Karpas-422 (cell line): ENCODE data around the gene FAM47E. TPM values are rescaled to one million over a fixed set of nuclear protein-coding genes. Genes with fewer than 3 reads are reported as not detected.
"Not testable (repeated sequence)": the region's sequence is repeated elsewhere in the genome, so short reads cannot be mapped to it uniquely, and the experiment has no call there.

ENCODE experiments used
- DNase-seq: peaks from one replicate; pipeline ENCODE4 v3.0.0-alpha.2; 2015
- H2AFZ ChIP-seq: fragments of 200-600 bp; sonication (generic); 2 replicates; pipeline ENCODE4 v1.6.1; 2014; ENCODE audit warnings: antibody characterized with exemption, low read length, mixed read lengths
- H3K27ac ChIP-seq: fragments of 200-600 bp; sonication (generic); 2 replicates; pipeline ENCODE4 v1.5.1; 2014; ENCODE audit warnings: mild to moderate bottlenecking, low read length, moderate library complexity
- H3K27me3 ChIP-seq: fragments of 200-600 bp; sonication (generic); 2 replicates; pipeline ENCODE4 v1.6.1; 2014; ENCODE audit warnings: low read length, mixed read lengths
- H3K36me3 ChIP-seq: fragments of 200-600 bp; sonication (generic); 2 replicates; pipeline ENCODE4 v1.6.1; 2014; ENCODE audit warnings: low read length, mixed read lengths; ENCODE audit not compliant: insufficient read depth
- H3K4me1 ChIP-seq: fragments of 200-600 bp; sonication (generic); 2 replicates; pipeline ENCODE4 v1.6.1; 2014; ENCODE audit warnings: mild to moderate bottlenecking, low read length, mixed read lengths
- H3K4me2 ChIP-seq: fragments of 200-600 bp; sonication (generic); 2 replicates; pipeline ENCODE4 v1.6.1; 2014; ENCODE audit warnings: low read length, low read depth, mild to moderate bottlenecking; ENCODE audit not compliant: poor library complexity, severe bottlenecking
- H3K4me3 ChIP-seq: fragments of 200-600 bp; sonication (generic); 2 replicates; pipeline ENCODE4 v1.5.1; 2014; ENCODE audit warnings: mild to moderate bottlenecking, antibody characterized with exemption, low read length, mixed read lengths
- H3K79me2 ChIP-seq: fragments of 200-600 bp; sonication (generic); 2 replicates; pipeline ENCODE4 v1.6.1; 2014; ENCODE audit warnings: mild to moderate bottlenecking, low read length, mixed read lengths
- H3K9ac ChIP-seq: fragments of 200-600 bp; sonication (generic); 2 replicates; pipeline ENCODE4 v1.6.0; 2014; ENCODE audit warnings: low read length
- H3K9me2 ChIP-seq: fragments of 200-600 bp; sonication (generic), shearing (Covaris generic); replicated peaks from 2 replicates; pipeline ENCODE4 v1.6.0; 2014; ENCODE audit warnings: mild to moderate bottlenecking, low read length, moderate library complexity; ENCODE audit not compliant: insufficient read depth
- H3K9me3 ChIP-seq: fragments of 300-700, 200-600 bp; sonication (generic); 2 replicates; pipeline ENCODE4 v1.6.1; 2014; ENCODE audit warnings: low read length, mixed read lengths
- H4K20me1 ChIP-seq: fragments of 200-600 bp; sonication (generic); 2 replicates; pipeline ENCODE4 v1.6.1; 2014; ENCODE audit warnings: mild to moderate bottlenecking, antibody characterized with exemption, low read length, low read depth; ENCODE audit not compliant: insufficient read depth
- total RNA-seq: library from RNA; depleted of rRNA; stranded (reverse); fragments of >200 nt; shearing (Covaris generic); gene quantifications from 2 replicates; pipeline ENCODE4 v1.2.3, GENCODE V29; 2014; ENCODE audit warnings: low replicate concordance

The FAM47E gene
- total RNA-seq, 1 experiment from 2014 or later, result not detected

DNA sequence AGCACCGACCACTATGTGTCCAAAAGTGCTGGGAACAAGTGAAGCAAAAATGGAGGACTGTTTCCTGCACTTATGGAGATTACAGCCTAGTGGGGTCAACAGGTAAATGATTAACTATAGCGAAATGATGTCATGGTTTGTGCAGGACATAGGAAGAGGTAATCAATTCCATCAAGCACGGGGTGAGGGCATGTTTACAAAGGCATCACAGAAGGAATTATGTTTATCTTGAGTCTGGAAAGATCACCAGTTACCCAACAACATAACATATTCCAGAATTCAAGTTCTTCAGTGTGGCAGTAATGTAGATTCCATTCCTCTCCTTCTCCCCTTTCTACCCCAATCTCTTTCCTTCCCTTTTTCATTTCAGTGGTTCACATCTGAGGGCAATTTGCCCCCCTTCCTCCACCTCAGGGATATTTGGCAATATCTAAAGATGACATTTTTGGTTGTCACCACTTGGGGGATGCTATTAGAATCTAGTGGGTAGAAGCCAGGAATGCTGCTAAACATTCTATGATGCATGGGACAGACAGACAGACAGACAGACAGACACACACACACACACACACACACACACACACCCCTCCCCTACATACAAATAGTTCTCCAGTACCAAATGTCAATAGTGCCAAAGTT lies 24.1 kb downstream of the FAM47E start:
- no peak overlapping the region for H3K4me2 ChIP-seq

DNA sequence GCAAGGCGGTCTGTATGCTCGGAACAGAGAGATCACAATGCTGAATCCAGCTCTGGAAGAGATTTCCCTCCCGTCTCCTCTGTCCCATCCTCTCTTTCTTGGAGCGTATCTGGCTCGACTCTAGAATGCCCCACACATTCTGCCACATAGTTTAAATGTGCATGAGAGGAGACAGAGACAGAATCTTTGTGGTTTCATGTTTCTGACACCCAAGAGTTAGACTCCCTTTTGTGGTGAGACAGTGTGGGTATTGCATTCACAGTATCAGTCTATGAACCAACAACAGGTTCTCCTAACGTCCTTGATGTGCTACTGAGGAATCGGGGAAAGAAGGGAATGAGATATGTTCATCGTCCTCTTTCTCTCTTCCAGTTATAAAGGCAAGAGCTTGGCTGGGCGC lies 25.3 kb downstream of the FAM47E start:
- DNase-seq, result no peak
- H2AFZ ChIP-seq, result no peak overlapping the region
- H4K20me1 ChIP-seq, result no peaks in the 10 kb centered on the region
- no peak overlapping the region for H3K4me2 ChIP-seq
- H3K9me3 ChIP-seq, result no peaks in the 10 kb centered on the region
- H3K36me3 ChIP-seq, result no peaks in the 10 kb centered on the region
- no peak overlapping the region for H3K9ac ChIP-seq
- no peak overlapping the region for H3K4me3 ChIP-seq
- H3K27ac ChIP-seq, result no peak overlapping the region
- H3K79me2 ChIP-seq, result no peaks in the 10 kb centered on the region
- no peaks in the 10 kb centered on the region for H3K4me1 ChIP-seq
- no peaks in the 10 kb centered on the region for H3K9me2 ChIP-seq
- no peaks in the 10 kb centered on the region for H3K27me3 ChIP-seq

More for the DNA sequence above, 24.1 kb downstream of the FAM47E start:
- Histone ChIP-seq H2AFZ (no peak overlapping the region), H3K4me1 (no peaks in the 10 kb centered on the region), H4K20me1 (no peaks in the 10 kb centered on the region), H3K9me2 (no peaks in the 10 kb centered on the region), H3K27me3 (no peaks in the 10 kb centered on the region), H3K9ac (no peak overlapping the region), H3K27ac (no peak overlapping the region), H3K36me3 (no peaks in the 10 kb centered on the region), H3K4me3 (no peak overlapping the region), H3K9me3 (no peaks in the 10 kb centered on the region), H3K79me2 (no peaks in the 10 kb centered on the region)
- DNase-seq, result no peak

DNA sequence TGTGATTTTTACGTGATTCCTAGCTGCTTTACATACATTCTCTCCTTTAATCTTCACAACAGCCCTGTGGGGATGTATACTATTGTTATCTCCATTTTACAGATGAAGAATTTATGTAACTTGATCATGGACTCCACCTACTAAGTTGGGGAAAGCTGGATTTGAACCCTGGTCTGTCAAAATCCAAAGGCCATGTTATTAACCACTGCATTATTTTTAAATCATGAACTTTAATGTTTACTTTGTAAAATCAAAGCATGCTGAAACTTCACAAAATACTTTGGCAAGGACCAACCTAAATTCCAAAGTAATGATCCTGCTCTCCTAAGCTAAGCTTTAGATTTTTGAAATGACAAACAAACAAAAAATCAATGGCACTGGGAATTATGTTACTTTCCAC lies 26.1 kb downstream of the FAM47E start:
- DNase-seq, result no peak
- Histone ChIP-seq H4K20me1 (no peaks in the 10 kb centered on the region), H3K4me3 (no peak overlapping the region), H3K9me3 (no peaks in the 10 kb centered on the region), H3K79me2 (no peaks in the 10 kb centered on the region), H3K9ac (no peak overlapping the region), H3K4me2 (no peak overlapping the region), H3K27ac (no peak overlapping the region), H3K27me3 (no peaks in the 10 kb centered on the region), H3K36me3 (no peaks in the 10 kb centered on the region), H2AFZ (no peak overlapping the region), H3K9me2 (no peaks in the 10 kb centered on the region), H3K4me1 (no peaks in the 10 kb centered on the region)

DNA sequence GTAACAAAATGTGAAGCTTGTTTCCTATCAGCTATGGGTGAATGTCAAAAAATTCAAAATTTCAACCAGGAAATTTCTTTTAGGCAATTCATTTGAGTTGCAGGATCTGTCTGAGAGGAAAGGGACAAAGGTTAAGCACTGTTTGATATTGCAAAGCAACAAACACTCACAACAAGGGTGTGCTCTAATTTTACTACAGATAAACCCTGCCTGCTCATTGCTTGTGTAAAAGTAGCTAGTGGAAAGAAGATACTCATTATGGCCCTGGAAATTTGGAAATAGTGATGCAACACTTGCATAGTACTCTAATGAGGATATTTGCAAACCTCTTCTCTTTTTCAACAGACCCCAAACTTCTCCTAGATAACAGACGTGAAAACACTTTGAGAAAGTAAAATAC lies 27.1 kb downstream of the FAM47E start:
- H4K20me1 ChIP-seq, result no peaks in the 10 kb centered on the region
- no peak overlapping the region for H3K9ac ChIP-seq
- H3K27ac ChIP-seq, result no peak overlapping the region
- no peaks in the 10 kb centered on the region for H3K4me1 ChIP-seq
- no peaks in the 10 kb centered on the region for H3K9me3 ChIP-seq
- H2AFZ ChIP-seq, result no peak overlapping the region
- no peak overlapping the region for H3K4me3 ChIP-seq
- H3K27me3 ChIP-seq, result no peaks in the 10 kb centered on the region
- H3K4me2 ChIP-seq, result no peak overlapping the region
- no peaks in the 10 kb centered on the region for H3K36me3 ChIP-seq
- no peaks in the 10 kb centered on the region for H3K9me2 ChIP-seq
- no peak for DNase-seq
- H3K79me2 ChIP-seq, result no peaks in the 10 kb centered on the region

DNA sequence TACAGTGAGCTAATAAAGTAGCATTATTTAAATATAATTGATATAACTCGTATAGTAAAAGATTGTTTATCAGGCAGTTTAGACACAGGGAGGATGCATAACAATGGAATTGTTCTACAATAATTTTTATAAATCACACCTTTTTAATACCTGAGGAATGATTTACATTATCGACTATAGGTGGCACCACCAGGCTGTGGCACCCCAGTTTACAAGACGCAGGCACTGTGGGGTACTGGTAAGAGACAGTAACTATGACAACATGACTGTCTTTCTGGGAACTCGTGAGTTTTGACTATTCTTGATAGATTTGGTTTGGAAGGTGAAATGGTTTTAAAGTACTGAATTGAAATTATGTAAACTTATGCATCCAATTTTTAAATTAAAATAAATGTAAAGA lies 27.9 kb downstream of the FAM47E start:
- H3K27ac ChIP-seq, result no peak overlapping the region
- DNase-seq, result no peak
- H3K9me3 ChIP-seq, result no peaks in the 10 kb centered on the region
- H3K79me2 ChIP-seq, result no peaks in the 10 kb centered on the region
- H3K27me3 ChIP-seq, result no peaks in the 10 kb centered on the region
- H4K20me1 ChIP-seq, result no peaks in the 10 kb centered on the region
- H3K36me3 ChIP-seq, result no peaks in the 10 kb centered on the region
- H3K4me3 ChIP-seq, result no peak overlapping the region
- H3K4me2 ChIP-seq, result no peak overlapping the region
- no peak overlapping the region for H3K9ac ChIP-seq
- no peaks in the 10 kb centered on the region for H3K9me2 ChIP-seq
- H3K4me1 ChIP-seq, result no peaks in the 10 kb centered on the region
- no peak overlapping the region for H2AFZ ChIP-seq

DNA sequence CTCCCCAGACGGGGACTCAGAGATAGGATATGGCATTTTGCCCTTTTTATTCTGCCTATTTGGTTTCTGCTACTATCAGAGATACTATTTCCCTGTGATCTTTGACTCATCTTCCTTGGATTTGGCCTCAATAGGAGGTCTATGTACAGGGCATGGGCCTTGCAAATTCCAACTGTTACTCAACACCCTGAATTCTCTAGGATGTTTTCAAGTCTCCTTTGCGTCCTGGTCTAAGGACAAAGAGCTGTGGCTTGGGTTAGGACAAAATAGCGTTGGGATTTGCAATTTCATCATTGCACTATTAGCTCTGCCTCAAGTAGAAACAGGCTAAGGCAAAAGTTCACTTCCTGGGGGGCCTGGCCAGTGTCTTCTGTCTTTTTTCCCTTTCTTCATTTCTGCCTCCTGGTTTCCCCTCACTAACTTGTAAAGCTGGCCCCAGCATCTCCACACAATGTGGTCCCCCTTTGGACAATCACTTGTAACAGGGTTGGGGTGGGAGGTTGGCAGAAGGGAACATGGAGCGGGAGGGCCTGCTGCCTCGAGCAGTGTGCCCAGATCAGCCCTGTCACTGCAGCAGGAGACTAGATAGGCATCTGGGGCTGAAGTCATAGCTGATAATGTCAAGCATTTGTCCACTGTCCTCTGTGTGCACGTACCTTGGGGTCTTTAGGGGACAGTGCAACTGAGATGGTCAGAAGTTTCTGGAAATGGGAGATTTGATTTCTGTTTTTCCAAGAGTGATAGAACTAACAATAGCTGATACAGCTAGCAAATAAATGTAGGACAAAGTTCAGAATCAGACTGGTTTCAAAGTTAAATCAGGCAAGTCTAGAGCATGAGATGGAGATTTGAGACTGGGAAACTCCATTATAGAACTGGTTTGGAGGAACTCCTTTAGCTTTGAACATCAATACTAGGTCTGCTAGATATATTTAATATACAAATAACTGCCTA lies 29.2 kb downstream of the FAM47E start:
- Histone ChIP-seq H4K20me1 (no peaks in the 10 kb centered on the region), H2AFZ (no peak overlapping the region), H3K27ac (no peak overlapping the region), H3K9me3 (no peaks in the 10 kb centered on the region), H3K36me3 (no peaks in the 10 kb centered on the region), H3K9me2 (no peaks in the 10 kb centered on the region), H3K27me3 (no peaks in the 10 kb centered on the region), H3K9ac (no peak overlapping the region), H3K4me3 (no peak overlapping the region), H3K79me2 (no peaks in the 10 kb centered on the region), H3K4me1 (no peaks in the 10 kb centered on the region), H3K4me2 (no peak overlapping the region)
- DNase-seq, result no peak

DNA sequence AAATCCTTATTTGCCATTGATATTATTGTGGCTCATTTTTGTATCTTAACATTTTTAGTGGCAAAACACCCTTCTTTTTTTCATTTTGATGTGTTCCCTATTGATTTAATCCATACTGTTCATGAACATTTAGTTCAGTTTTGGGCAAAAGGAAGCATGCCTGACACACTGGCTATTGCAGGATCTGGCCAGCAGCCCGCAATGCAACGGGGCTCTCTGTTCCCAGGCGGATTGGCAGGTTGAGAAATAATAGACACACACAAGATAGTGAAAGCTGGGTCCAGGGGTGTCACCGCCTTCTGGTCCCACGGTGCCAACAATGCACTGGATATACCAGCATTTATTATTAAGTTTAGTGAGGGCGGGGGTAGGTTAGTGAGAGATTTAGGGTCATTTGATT lies 30.1 kb downstream of the FAM47E start:
- H3K79me2 ChIP-seq, H3K9ac ChIP-seq, H3K4me2 ChIP-seq, H3K36me3 ChIP-seq, H3K27me3 ChIP-seq, H3K27ac ChIP-seq, H4K20me1 ChIP-seq, DNase-seq, H3K9me3 ChIP-seq, H3K4me3 ChIP-seq, H3K4me1 ChIP-seq, H3K9me2 ChIP-seq, H2AFZ ChIP-seq: not testable (repeated sequence)

DNA sequence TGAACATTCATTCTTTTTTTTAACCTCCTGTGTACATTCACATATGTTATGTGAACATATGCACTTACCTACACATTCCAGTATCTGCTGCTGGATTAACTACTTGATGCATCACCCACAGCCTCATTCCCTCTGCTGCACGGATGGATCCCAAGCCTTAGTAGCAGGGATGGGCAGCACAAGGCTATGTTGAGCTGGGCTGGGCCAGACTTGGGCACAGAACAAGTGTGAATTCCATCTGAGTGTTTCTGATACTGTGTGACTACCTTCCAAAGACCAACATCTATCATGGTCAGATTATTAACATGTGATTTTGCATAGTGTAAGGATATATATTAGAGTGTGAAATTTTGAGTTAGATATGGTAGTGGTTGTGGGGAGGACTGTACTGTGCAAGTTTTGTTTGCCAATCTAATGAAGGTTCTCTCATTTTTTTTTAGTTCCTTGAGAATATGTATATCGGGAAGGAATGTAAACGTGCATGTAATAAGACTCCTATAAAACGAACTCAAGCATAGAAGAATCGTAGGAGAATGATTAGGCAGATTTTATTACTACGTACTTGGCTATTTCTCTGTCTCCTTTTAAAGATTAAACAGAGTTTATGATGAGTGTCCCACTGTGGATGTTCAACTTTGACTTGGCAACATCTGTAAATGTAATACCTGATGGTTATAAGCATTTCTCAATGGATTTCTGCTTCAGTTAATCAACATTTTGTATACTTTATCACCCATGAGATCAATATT lies 31.6 kb downstream of the FAM47E start:
- DNase-seq, result no peak
- Histone ChIP-seq H3K9me3 (no peaks in the 10 kb centered on the region), H3K9me2 (no peaks in the 10 kb centered on the region), H3K27me3 (no peaks in the 10 kb centered on the region), H3K4me3 (no peak overlapping the region), H3K79me2 (no peaks in the 10 kb centered on the region), H3K9ac (no peak overlapping the region), H3K27ac (no peak overlapping the region), H4K20me1 (no peaks in the 10 kb centered on the region), H3K4me1 (no peaks in the 10 kb centered on the region), H3K4me2 (no peak overlapping the region), H2AFZ (no peak overlapping the region), H3K36me3 (no peaks in the 10 kb centered on the region)
